Tibial artery (tissue), 4 donors: ENCODE data around the gene NOX4.
"Not testable (repeated sequence)": the region's sequence is repeated elsewhere in the genome, so short reads cannot be mapped to it uniquely, and the experiment has no call there.

Experiments
- DNase-seq, 2 donors: peaks; one replicate each; pipeline ENCODE4 v3.0.0-alpha.2; 2019
- H3K27ac ChIP-seq, 2 donors: fragments of 200-600 bp; sonication (generic) in 1 of 2; 1 replicate in 1 of 2; 2 replicates in 1 of 2; pipeline ENCODE4 v1.5.1; 2018 to 2019; ENCODE audit warnings: mild to moderate bottlenecking in 1 of 2
- H3K27me3 ChIP-seq, 2 donors: fragments of 200-600 bp; sonication (generic) in 1 of 2; one replicate each; pipeline versions ENCODE4 v1.5.1 to v1.6.0; 2016 to 2019
- H3K36me3 ChIP-seq, 3 donors: fragments of 200-600 bp; sonication (generic) in 2 of 3; one replicate each; pipeline ENCODE4 v1.5.1; 2016 to 2019; ENCODE audit warnings: mild to moderate bottlenecking in 2 of 3
- H3K4me1 ChIP-seq, 4 donors: fragments of 200-600 bp; sonication (generic) in 2 of 4; 1 replicate in 3 of 4; 2 replicates in 1 of 4; pipeline ENCODE4 v1.5.1; 2016 to 2019
- H3K4me3 ChIP-seq, 2 donors: fragments of 200-600 bp; sonication (generic) in 1 of 2; 1 replicate in 1 of 2; 2 replicates in 1 of 2; pipeline ENCODE4 v1.5.1; 2018 to 2019; ENCODE audit warnings: mild to moderate bottlenecking in 2 of 2
- H3K9me3 ChIP-seq, 3 donors: fragments of 200-600 bp; sonication (generic) in 1 of 3; one replicate each; pipeline ENCODE4 v1.5.1; 2016 to 2019
- intact Hi-C: fragments of 100-400 bp; cut with DNase I; formaldehyde crosslinking; loops from one replicate; pipeline ENCODE4 v1.15.0; 2023; ENCODE audit warnings: low total_unique reads
- TF ChIP-seq, protein P1 (sequence below), 2 experiments: fragments of 200-600 bp in 1 of 2; fragments of 450-650 bp in 1 of 2; IDR thresholded peaks; one replicate each; pipeline ENCODE4 v1.5.1; 2017 to 2019; ENCODE audit warnings: antibody characterized with exemption in 2 of 2, mild to moderate bottlenecking in 1 of 2, moderate library complexity in 1 of 2

NOX4 gene

GRCh38 chr11:89293965-89294679 lies 197.1 kb downstream of the NOX4 start:
- no peak overlapping the region for H3K27ac ChIP-seq
- H3K27me3 ChIP-seq = no peaks in the 10 kb centered on the region
- no peaks in the 10 kb centered on the region for H3K36me3 ChIP-seq
- peaks cover 0 to 6% (median 0%) of the 10 kb centered on the region in 4 donors for H3K4me1 ChIP-seq
- TF ChIP-seq, protein P1, sequence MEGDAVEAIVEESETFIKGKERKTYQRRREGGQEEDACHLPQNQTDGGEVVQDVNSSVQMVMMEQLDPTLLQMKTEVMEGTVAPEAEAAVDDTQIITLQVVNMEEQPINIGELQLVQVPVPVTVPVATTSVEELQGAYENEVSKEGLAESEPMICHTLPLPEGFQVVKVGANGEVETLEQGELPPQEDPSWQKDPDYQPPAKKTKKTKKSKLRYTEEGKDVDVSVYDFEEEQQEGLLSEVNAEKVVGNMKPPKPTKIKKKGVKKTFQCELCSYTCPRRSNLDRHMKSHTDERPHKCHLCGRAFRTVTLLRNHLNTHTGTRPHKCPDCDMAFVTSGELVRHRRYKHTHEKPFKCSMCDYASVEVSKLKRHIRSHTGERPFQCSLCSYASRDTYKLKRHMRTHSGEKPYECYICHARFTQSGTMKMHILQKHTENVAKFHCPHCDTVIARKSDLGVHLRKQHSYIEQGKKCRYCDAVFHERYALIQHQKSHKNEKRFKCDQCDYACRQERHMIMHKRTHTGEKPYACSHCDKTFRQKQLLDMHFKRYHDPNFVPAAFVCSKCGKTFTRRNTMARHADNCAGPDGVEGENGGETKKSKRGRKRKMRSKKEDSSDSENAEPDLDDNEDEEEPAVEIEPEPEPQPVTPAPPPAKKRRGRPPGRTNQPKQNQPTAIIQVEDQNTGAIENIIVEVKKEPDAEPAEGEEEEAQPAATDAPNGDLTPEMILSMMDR (IDR thresholded peaks at IDR 0.05) = no peak
- DNase-seq = no peak
- H3K9me3 ChIP-seq = no peaks in the 10 kb centered on the region
- intact Hi-C loops = no loop called here
- H3K4me3 ChIP-seq = peak overlapping the region; percentile 21 to 25

DNA sequence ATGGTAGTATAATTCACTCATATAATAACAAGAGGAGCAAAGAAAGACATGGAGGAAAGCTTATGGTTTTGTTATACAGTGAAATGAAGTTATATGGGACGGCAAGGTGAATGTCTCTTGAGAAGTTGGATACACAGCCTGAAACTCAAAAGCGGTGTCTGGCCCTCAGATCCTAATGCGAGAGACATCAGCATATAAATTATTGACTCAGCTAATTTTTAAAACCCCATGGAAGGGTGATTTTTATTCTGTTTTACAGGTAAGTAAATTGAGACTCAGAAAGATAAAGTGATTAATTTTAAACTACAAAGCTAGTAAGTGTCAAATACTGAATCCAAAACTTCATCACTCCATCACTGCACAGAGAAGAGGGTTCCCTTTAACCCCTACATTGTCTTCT lies 203.2 kb downstream of the NOX4 start:
- DNase-seq, H3K9me3 ChIP-seq, H3K36me3 ChIP-seq, H3K27ac ChIP-seq, H3K4me1 ChIP-seq, H3K27me3 ChIP-seq, intact Hi-C loops, H3K4me3 ChIP-seq: not testable (repeated sequence)

- intact Hi-C loops, H3K27ac ChIP-seq, H3K9me3 ChIP-seq, H3K4me1 ChIP-seq, H3K27me3 ChIP-seq, DNase-seq, H3K4me3 ChIP-seq, H3K36me3 ChIP-seq: not testable (repeated sequence)
Observed at GRCh38 chr11:89286601-89287000, 204.6 kb downstream of the NOX4 start.

- H3K4me3 ChIP-seq, H3K27me3 ChIP-seq, H3K4me1 ChIP-seq, intact Hi-C loops, H3K9me3 ChIP-seq, H3K36me3 ChIP-seq, DNase-seq, H3K27ac ChIP-seq: not testable (repeated sequence)
Observed at GRCh38 chr11:89281032-89281677, 210.0 kb downstream of the NOX4 start.

GRCh38 chr11:89279176-89279575 lies 212.0 kb downstream of the NOX4 start:
- Histone ChIP-seq H3K27ac (no peak overlapping the region), H3K4me1 (no peaks in the 10 kb centered on the region), H3K4me3 (no peak overlapping the region), H3K9me3 (no peaks in the 10 kb centered on the region), H3K27me3 (no peaks in the 10 kb centered on the region), H3K36me3 (no peaks in the 10 kb centered on the region)
- TF ChIP-seq, protein P1 (IDR thresholded peaks at IDR 0.05) = no peak
- intact Hi-C loops = no loop called here
- DNase-seq = no peak

GRCh38 chr11:89275966-89276365 lies 215.2 kb downstream of the NOX4 start:
- no peaks in the 10 kb centered on the region for H3K4me1 ChIP-seq
- DNase-seq = no peak
- H3K36me3 ChIP-seq = no peaks in the 10 kb centered on the region
- intact Hi-C loops = no loop called here
- no peak overlapping the region for H3K4me3 ChIP-seq
- no peaks in the 10 kb centered on the region for H3K27me3 ChIP-seq
- no peaks in the 10 kb centered on the region for H3K9me3 ChIP-seq
- TF ChIP-seq, protein P1 (IDR thresholded peaks at IDR 0.05) = no peak
- no peak overlapping the region for H3K27ac ChIP-seq
